SJCRH30 (cell line): ENCODE measurements around the gene ZMYND8. TPM values are rescaled to one million over a fixed set of nuclear protein-coding genes. Genes with fewer than 3 reads are reported as not detected.
A peak's percentile ranks its signal among the peaks of the same experiment; 100 is the strongest.

ENCODE experiments used
- DNase-seq, 2 experiments: peaks; one replicate each; pipeline ENCODE4 v3.0.0-alpha.2; 2015 to 2020
- H3K27ac ChIP-seq: fragments of 250-450 bp; sonication (Bioruptor Pico); 2 replicates; pipeline ENCODE4 v1.5.1; 2020; ENCODE audit warnings: mild to moderate bottlenecking, moderate library complexity
- H3K27me3 ChIP-seq: fragments of 250-450 bp; sonication (Bioruptor Pico); 2 replicates; pipeline ENCODE4 v1.5.1; 2020; ENCODE audit warnings: mild to moderate bottlenecking, moderate library complexity
- H3K36me3 ChIP-seq: fragments of 250-450 bp; sonication (Bioruptor Pico); 2 replicates; pipeline ENCODE4 v1.5.1; 2020; ENCODE audit warnings: mild to moderate bottlenecking, moderate library complexity
- H3K4me1 ChIP-seq: fragments of 250-450 bp; sonication (Bioruptor Pico); 2 replicates; pipeline ENCODE4 v1.5.1; 2020; ENCODE audit warnings: mild to moderate bottlenecking, moderate library complexity
- H3K4me3 ChIP-seq: fragments of 250-450 bp; sonication (Bioruptor Pico); 2 replicates; pipeline ENCODE4 v1.5.1; 2020; ENCODE audit warnings: mild to moderate bottlenecking, moderate library complexity
- H3K9me3 ChIP-seq: fragments of 250-450 bp; sonication (Bioruptor Pico); replicated peaks from 2 replicates; pipeline ENCODE4 v1.5.1; 2020; ENCODE audit warnings: mild to moderate bottlenecking, moderate library complexity
- total RNA-seq: library from RNA; depleted of rRNA; stranded (reverse); fragments of >200 nt; shearing (Covaris generic); gene quantifications from 2 replicates; pipeline ENCODE4 v1.2.3, GENCODE V29; 2014

ZMYND8 gene
- total RNA-seq, 1 experiment from 2014 or later, result 45.8 TPM

- no peak for DNase-seq
- H3K27ac ChIP-seq, result no peak overlapping the region
- H3K36me3 ChIP-seq, result peaks cover 7% of the 10 kb centered on the region
- peaks cover 6% of the 10 kb centered on the region; the same call in 1 of the 2 replicates for H3K4me1 ChIP-seq
- H3K27me3 ChIP-seq, result no peaks in the 10 kb centered on the region
- no peaks in the 10 kb centered on the region for H3K9me3 ChIP-seq
- H3K4me3 ChIP-seq, result no peak overlapping the region
These were observed 152.3 kb downstream of the ZMYND8 start for GRCh38 chr20:47204008-47204849.

GRCh38 chr20:47202733-47203667, 153.5 kb downstream of the ZMYND8 start:
- Histone ChIP-seq H3K9me3 (no peaks in the 10 kb centered on the region), H3K4me3 (no peak overlapping the region), H3K36me3 (no peaks in the 10 kb centered on the region), H3K27me3 (no peaks in the 10 kb centered on the region), H3K27ac (no peak overlapping the region), H3K4me1 (peaks cover 6% of the 10 kb centered on the region; the same call in 1 of the 2 replicates)
- DNase-seq, result no peak

GRCh38 chr20:47201074-47201730, 155.3 kb downstream of the ZMYND8 start:
- DNase-seq, result peak in 1 of 2 experiments; percentile 36

DNA sequence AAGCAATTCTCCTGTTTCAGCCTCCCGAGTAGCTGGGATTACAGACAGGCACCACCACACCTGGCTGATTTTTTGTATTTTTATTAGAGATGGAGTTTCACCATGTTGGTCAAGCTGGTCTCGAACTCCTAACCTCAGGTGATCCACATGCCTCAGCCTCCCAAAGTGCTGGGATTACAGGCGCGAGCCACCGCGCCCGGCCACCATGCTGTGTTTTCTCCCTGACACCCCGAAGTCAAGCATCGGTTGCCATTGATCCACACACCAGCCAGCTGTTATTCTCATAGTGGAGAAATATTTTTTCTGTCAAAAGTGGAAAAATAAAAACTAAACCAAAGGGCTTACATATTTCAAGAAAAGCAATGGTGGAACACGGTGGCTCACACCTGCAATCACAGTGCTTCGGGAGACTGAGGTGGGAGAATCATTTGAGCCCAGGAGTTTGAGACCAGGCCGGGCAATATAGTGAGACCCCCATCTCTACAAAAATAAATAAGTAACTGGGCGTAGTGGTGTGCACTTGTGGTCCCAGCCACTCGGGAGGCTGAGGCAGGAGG, 157.4 kb downstream of the ZMYND8 start:
- DNase-seq, result no peak
- H3K27ac ChIP-seq, result no peak overlapping the region

More at GRCh38 chr20:47201074-47201730, 155.3 kb downstream of the ZMYND8 start:
- Histone ChIP-seq H3K27ac (no peak overlapping the region), H3K27me3 (no peaks in the 10 kb centered on the region), H3K36me3 (no peaks in the 10 kb centered on the region), H3K9me3 (no peaks in the 10 kb centered on the region), H3K4me3 (no peak overlapping the region), H3K4me1 (peaks cover 6% of the 10 kb centered on the region; the same call in 1 of the 2 replicates)

DNA sequence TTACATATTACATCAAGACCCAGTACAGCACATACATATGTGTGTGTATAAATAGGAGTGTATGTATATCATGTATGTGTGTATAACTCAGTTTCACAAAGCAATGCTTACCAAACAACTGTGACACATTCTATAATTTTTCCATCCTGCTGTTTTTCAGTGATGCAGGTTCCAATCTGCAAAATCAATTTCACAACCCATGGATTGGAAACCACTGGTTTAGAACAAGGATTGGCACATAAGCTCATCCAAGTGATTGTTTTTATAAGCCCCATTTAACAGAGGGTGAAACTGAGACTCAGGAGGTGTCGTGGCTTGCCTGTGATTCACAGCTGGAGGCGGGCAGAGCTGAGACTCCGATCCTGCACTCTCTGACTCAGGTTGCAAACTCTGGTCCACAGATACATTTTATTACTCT, 158.2 kb downstream of the ZMYND8 start:
- no peaks in the 10 kb centered on the region for H3K27me3 ChIP-seq
- no peaks in the 10 kb centered on the region for H3K36me3 ChIP-seq
- H3K9me3 ChIP-seq, result no peaks in the 10 kb centered on the region
- DNase-seq, result no peak
- H3K4me3 ChIP-seq, result no peak overlapping the region
- no peak overlapping the region for H3K27ac ChIP-seq
- no peaks in the 10 kb centered on the region for H3K4me1 ChIP-seq

More for the DNA sequence above, 157.4 kb downstream of the ZMYND8 start:
- Histone ChIP-seq H3K4me1 (no peaks in the 10 kb centered on the region), H3K27me3 (no peaks in the 10 kb centered on the region), H3K36me3 (no peaks in the 10 kb centered on the region), H3K9me3 (no peaks in the 10 kb centered on the region), H3K4me3 (no peak overlapping the region)

DNA sequence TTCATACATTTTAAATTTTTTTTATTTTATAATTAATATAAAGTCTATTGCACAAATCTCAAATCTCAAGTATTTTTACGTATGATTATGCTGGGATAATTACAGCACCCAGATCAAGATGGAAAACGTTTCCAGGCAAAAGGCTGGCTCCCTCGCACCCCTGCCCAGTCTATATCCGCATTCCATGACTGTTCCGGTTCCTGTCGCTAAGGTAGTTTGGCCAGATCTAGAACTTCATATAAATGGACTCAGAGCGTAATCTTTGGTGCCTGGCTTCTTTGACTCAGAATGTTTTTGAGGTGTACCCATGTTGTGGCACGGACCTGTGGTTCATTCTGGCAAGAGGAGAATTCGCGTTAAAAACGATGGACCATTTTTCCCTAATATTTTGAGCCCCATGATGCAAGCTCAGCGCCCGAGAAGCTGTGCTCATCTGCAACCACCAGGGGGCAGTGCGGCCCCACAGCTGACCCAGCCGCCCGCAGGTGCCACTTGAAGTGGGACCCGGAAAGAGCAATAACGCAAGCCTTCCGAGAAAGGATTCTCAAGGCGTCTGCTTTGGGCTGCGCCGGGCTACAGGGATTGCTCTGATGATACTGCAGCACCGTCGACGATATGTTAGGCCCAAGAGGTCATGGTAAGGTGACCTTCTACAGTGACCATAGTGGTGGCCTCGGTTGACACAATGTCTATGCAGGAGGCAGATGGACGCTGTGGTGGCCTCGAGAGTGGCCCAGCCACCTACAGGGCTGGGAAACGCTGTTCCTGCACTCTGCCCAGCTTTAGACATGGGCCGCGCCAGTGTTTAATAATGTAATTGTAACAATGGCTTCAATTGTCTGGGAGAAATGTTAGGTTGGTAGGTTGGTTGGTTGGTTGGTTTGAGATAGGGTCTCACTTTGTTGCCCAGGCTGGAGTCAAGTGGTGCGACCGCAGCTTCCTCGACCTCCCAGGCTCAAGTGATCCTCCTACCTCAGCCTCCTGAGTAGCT, 160.1 kb downstream of the ZMYND8 start:
- no peaks in the 10 kb centered on the region for H3K9me3 ChIP-seq
- H3K27me3 ChIP-seq, result no peaks in the 10 kb centered on the region
- H3K36me3 ChIP-seq, result 0 out of 2 replicates have a peak, but pooled peaks cover 2% of the 10 kb centered on the region
- no peak overlapping the region for H3K27ac ChIP-seq
- peak; percentile 71 to 83 for DNase-seq
- H3K4me1 ChIP-seq, result no peaks in the 10 kb centered on the region
- no peak overlapping the region for H3K4me3 ChIP-seq

DNA sequence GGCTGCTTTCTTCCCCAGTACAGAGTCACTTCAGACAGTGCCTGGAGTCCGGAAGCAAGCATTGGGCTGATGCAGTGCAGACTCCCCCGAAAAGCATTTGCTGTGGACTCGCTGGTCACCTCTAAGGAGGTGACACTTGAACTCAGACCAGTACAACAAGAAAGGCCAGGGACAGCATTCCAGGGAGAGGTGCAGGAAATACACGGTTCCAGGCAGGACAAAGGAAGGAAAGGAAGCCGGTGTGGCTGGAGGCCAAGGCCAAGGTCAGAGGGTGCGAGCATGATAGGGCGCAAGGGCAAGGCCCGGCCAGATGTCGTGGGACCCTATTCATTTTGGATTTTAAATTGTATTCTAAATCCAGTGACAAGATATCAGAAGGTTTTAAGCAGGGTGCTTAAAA, 160.9 kb downstream of the ZMYND8 start:
- Histone ChIP-seq H3K27me3 (no peaks in the 10 kb centered on the region), H3K4me3 (no peak overlapping the region), H3K27ac (no peak overlapping the region), H3K4me1 (no peaks in the 10 kb centered on the region), H3K36me3 (0 out of 2 replicates have a peak, but pooled peaks cover 2% of the 10 kb centered on the region), H3K9me3 (no peaks in the 10 kb centered on the region)
- DNase-seq, result no peak

DNA sequence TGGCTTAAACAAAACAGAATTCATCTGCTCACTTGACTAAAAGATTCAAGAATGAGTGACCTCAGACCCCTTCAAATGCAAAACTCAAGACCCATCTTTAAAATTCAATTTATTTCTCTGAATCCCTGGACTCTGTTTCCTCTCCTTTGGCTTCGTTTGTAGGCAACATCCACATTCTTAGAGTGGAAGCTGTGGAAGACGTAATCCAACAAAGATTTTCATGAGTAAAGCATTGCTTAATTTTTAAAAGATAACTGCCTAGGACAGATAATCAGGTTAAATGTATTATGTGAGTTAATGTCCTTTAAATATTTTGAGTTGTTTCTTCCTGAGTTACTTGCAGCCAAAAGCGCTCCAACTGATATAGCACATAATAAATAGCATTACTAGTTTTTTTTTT, 164.5 kb downstream of the ZMYND8 start:
- peaks cover 15% of the 10 kb centered on the region for H3K36me3 ChIP-seq
- no peaks in the 10 kb centered on the region for H3K9me3 ChIP-seq
- no peak overlapping the region for H3K4me3 ChIP-seq
- H3K4me1 ChIP-seq, result no peaks in the 10 kb centered on the region
- H3K27ac ChIP-seq, result no peak overlapping the region
- no peaks in the 10 kb centered on the region for H3K27me3 ChIP-seq
- no peak for DNase-seq

DNA sequence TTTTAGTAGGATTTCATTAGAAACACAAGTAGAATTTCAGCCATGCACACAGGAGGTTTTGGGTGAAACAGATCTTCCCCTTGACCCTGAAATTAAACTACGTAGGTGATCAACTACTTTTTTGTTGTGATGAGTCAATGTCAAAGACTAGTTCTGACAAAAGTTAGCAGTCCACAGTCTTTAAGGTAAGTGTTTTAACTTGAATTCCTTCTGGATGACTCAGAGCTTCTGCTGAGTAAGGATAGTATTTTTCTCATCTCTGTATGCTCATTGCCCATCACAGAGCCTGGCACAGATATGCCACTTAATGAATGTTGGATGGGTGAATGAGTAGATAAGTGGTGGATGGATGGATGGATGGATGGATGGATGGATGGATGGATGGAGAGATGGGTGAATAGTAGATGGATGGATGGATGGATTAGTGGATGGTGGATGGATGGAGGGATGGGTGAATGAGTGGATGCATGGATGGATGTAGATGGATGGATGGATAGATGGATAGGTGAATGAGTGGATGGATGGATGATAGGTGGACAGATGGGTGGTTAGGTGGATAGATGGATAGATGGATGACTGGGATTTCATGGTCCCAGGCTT, 165.3 kb downstream of the ZMYND8 start:
- Histone ChIP-seq H3K4me3 (no peak overlapping the region), H3K9me3 (no peaks in the 10 kb centered on the region), H3K36me3 (peaks cover 21% of the 10 kb centered on the region), H3K27ac (no peak overlapping the region), H3K4me1 (no peaks in the 10 kb centered on the region), H3K27me3 (no peaks in the 10 kb centered on the region)
- no peak for DNase-seq

DNA sequence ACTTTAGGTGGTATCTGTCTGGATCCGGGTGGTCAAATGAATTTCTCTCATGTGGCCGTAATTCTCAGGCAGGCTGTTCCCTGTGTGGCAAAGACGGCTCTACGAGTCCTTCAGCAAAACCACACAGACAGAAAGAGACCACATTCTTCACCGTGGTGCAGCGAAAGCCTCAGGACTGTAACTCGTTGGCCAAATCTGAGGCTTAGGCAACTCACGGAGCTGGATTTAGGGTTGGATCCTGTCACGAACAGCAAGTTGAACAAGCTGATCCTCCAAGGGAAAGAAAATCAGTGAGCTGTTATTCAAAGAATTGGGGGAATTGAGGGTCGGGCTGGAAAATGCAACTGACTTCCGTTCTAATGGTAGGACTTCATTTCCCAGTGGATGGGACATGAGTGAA, 167.4 kb downstream of the ZMYND8 start:
- no peak overlapping the region for H3K4me3 ChIP-seq
- H3K36me3 ChIP-seq, result peaks cover 23% of the 10 kb centered on the region
- no peaks in the 10 kb centered on the region for H3K27me3 ChIP-seq
- DNase-seq, result no peak
- H3K4me1 ChIP-seq, result no peaks in the 10 kb centered on the region
- H3K27ac ChIP-seq, result no peak overlapping the region
- no peaks in the 10 kb centered on the region for H3K9me3 ChIP-seq

DNA sequence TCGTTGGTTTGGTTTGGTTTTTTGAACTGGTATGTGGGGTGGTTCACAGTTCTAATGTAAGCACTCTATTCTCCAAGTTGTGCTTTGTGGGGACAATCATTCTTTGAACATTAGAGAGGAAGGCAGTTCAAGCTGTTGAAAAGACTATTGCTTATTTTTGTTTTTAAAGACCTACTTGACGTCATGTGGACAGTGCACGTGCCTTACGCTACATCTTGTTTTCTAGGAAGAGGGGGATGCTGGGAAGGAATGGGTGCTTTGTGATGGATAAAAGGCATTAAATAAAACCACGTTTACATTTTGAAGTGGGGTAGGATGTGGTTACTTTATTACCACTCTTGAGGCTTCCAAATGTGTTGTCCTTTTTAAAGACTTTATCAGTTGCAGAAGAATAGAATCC, 168.0 kb downstream of the ZMYND8 start:
- Histone ChIP-seq H3K36me3 (peaks cover 23% of the 10 kb centered on the region), H3K4me3 (no peak overlapping the region), H3K27me3 (no peaks in the 10 kb centered on the region), H3K9me3 (no peaks in the 10 kb centered on the region), H3K4me1 (no peaks in the 10 kb centered on the region), H3K27ac (no peak overlapping the region)
- DNase-seq, result no peak

- Histone ChIP-seq H3K27me3 (no peaks in the 10 kb centered on the region), H3K9me3 (no peaks in the 10 kb centered on the region), H3K4me3 (no peak overlapping the region), H3K27ac (no peak overlapping the region), H3K4me1 (no peaks in the 10 kb centered on the region), H3K36me3 (peaks cover 23% of the 10 kb centered on the region)
- DNase-seq, result no peak
These were observed 168.9 kb downstream of the ZMYND8 start for GRCh38 chr20:47187450-47188195.
